IMR-90 (cell line): ENCODE data around the gene CCNYL1. TPM values are rescaled to one million over a fixed set of nuclear protein-coding genes. Genes with fewer than 3 reads are reported as not detected.

ENCODE experiments used
- ATAC-seq: fragments of 200-7000 bp; cut with Tn5 transposase; 2 replicates; pipeline ENCODE4 v1.9.1; 2020; ENCODE audit warnings: low read depth, mild to moderate bottlenecking, moderate library complexity
- BruUV-seq: library from RNA; stranded (reverse); fragments of 400-500 nt; replicated peaks from 2 replicates; lab custom pipeline; 2021; lab: Mats Ljungman, UMichigan
- CTCF ChIA-PET: fragments of 300-600 bp; formaldehyde crosslinking; extraction: SDS; loops from one replicate; lab custom pipeline; 2021; ENCODE audit warnings: antibody characterized with exemption; lab: Yijun Ruan, JAX
- POLR2A ChIA-PET: fragments of 300-600 bp; sonication (Branson Sonifier 250); formaldehyde crosslinking; loops from one replicate; lab custom pipeline; 2022; ENCODE audit warnings: antibody characterized with exemption; ENCODE audit not compliant: unreplicated experiment; lab: Charles Lee
- DNase-seq: peaks from one replicate; pipeline ENCODE4 v3.0.0; 2013
- H2AFZ ChIP-seq: replicated peaks from 2 replicates; pipeline ENCODE3; 2013; ENCODE audit warnings: low read length, mild to moderate bottlenecking; ENCODE audit not compliant: poor library complexity
- H2AK5ac ChIP-seq: 2 replicates; pipeline ENCODE4 v1.6.1; 2013; ENCODE audit warnings: low read depth, low read length, inconsistent platforms
- H2AK9ac ChIP-seq: replicated peaks from 2 replicates; pipeline ENCODE3; 2013; ENCODE audit warnings: mild to moderate bottlenecking, low read depth, low read length, moderate library complexity; ENCODE audit not compliant: poor library complexity
- H2BK120ac ChIP-seq: 2 replicates; pipeline ENCODE4 v1.6.1; 2013; ENCODE audit warnings: low read depth, low read length, inconsistent platforms
- H2BK15ac ChIP-seq: 3 replicates; pipeline ENCODE4 v1.6.1; 2013; ENCODE audit warnings: low read depth, low read length, inconsistent platforms
- H2BK20ac ChIP-seq: 2 replicates; pipeline ENCODE4 v1.6.1; 2013; ENCODE audit warnings: low read depth, mild to moderate bottlenecking, inconsistent platforms, low read length, moderate library complexity
- H2BK5ac ChIP-seq: 2 replicates; pipeline ENCODE4 v1.6.1; 2013; ENCODE audit warnings: mild to moderate bottlenecking, low read depth, low read length, inconsistent platforms; ENCODE audit not compliant: poor library complexity, severe bottlenecking
- H3K14ac ChIP-seq: replicated peaks from 2 replicates; pipeline ENCODE4 v1.6.1; 2013; ENCODE audit warnings: low read depth, low read length, inconsistent platforms
- H3K18ac ChIP-seq: 2 replicates; pipeline ENCODE4 v1.6.1; 2013; ENCODE audit warnings: low read depth, low read length, control low read depth
- H3K23ac ChIP-seq: 2 replicates; pipeline ENCODE4 v1.6.1; 2013; ENCODE audit warnings: low read depth, low read length, inconsistent platforms
- H3K27ac ChIP-seq: 2 replicates; pipeline ENCODE4 v1.5.1; 2013; ENCODE audit warnings: mild to moderate bottlenecking, control low read depth, low read length; ENCODE audit not compliant: insufficient read depth
- H3K27me3 ChIP-seq: 2 replicates; pipeline ENCODE4 v1.6.1; 2013; ENCODE audit warnings: low read length; ENCODE audit not compliant: control insufficient read depth, insufficient read depth
- H3K36me3 ChIP-seq: 2 replicates; pipeline ENCODE4 v1.6.1; 2013; ENCODE audit warnings: low read length, mixed read lengths; ENCODE audit not compliant: control insufficient read depth, insufficient read depth
- H3K4ac ChIP-seq: 2 replicates; pipeline ENCODE4 v1.6.1; 2013; ENCODE audit warnings: low read depth, low read length, inconsistent platforms
- H3K4me1 ChIP-seq: 2 replicates; pipeline ENCODE4 v1.6.1; 2013; ENCODE audit warnings: low read length, mixed read lengths; ENCODE audit not compliant: control insufficient read depth, insufficient read depth
- H3K4me2 ChIP-seq: 2 replicates; pipeline ENCODE4 v1.6.1; 2013; ENCODE audit warnings: low read depth, mild to moderate bottlenecking, control low read depth, low read length, moderate library complexity
- H3K4me3 ChIP-seq: 2 replicates; pipeline ENCODE4 v1.5.1; 2013; ENCODE audit warnings: low read depth, mild to moderate bottlenecking, control low read depth, low read length, moderate library complexity; ENCODE audit not compliant: insufficient read depth
- H3K56ac ChIP-seq: 2 replicates; pipeline ENCODE4 v1.6.1; 2013; ENCODE audit warnings: low read length, inconsistent platforms; ENCODE audit not compliant: insufficient read depth; ENCODE audit errors: extremely low read depth
- H3K79me1 ChIP-seq, 2 experiments: 2 replicates each; pipeline ENCODE4 v1.6.1; 2013; ENCODE audit warnings: low read length in 2 of 2, inconsistent platforms in 1 of 2, low read depth in 1 of 2
- H3K9ac ChIP-seq: 2 replicates; pipeline ENCODE4 v1.6.1; 2013; ENCODE audit warnings: low read depth, low read length, control low read depth
- H3K9me1 ChIP-seq: 2 replicates; pipeline ENCODE4 v1.6.1; 2013; ENCODE audit warnings: low read length, inconsistent platforms; ENCODE audit not compliant: insufficient read depth
- H3K9me3 ChIP-seq: 2 replicates; pipeline ENCODE4 v1.6.1; 2013; ENCODE audit warnings: low read length; ENCODE audit not compliant: control insufficient read depth, insufficient read depth
- H4K20me1 ChIP-seq: 2 replicates; pipeline ENCODE4 v1.6.1; 2013; ENCODE audit warnings: low read length, inconsistent platforms; ENCODE audit not compliant: insufficient read depth
- H4K5ac ChIP-seq: 2 replicates; pipeline ENCODE4 v1.6.1; 2013; ENCODE audit warnings: mild to moderate bottlenecking, low read depth, low read length, control low read depth
- H4K8ac ChIP-seq, 2 experiments: 2 replicates each; pipeline ENCODE4 v1.6.1; 2013; ENCODE audit warnings: low read depth in 2 of 2, low read length in 2 of 2, control low read depth in 1 of 2, inconsistent platforms in 1 of 2
- H4K91ac ChIP-seq: 2 replicates; pipeline ENCODE4 v1.6.1; 2013; ENCODE audit warnings: low read depth, low read length, inconsistent platforms; ENCODE audit not compliant: insufficient read depth
- BHLHE40 ChIP-seq: fragments of 150-350 bp; IDR thresholded peaks from 2 replicates; pipeline ENCODE4 v1.6.1; 2016; ENCODE audit warnings: mild to moderate bottlenecking, low read depth, low read length
- CEBPB ChIP-seq: IDR thresholded peaks from 2 replicates; pipeline ENCODE4 v1.6.1; 2012; ENCODE audit warnings: low read depth, low read length, improper control_type of control experiment
- ELK1 ChIP-seq: fragments of 150-350 bp; IDR thresholded peaks from 2 replicates; pipeline ENCODE4 v1.6.1; 2016; ENCODE audit warnings: low read depth, mild to moderate bottlenecking, low read length, moderate library complexity, borderline replicate concordance
- WGBS, 2 experiments: methylation state at CpG; one replicate each; pipeline versions ENCODE4 v1.1.5 to v1.1.7; 2013; ENCODE audit warnings: missing lambda C conversion rate in 2 of 2; ENCODE audit not compliant: insufficient read length in 1 of 2; ENCODE audit errors: extremely low coverage in 2 of 2; 5-methylcytosine and 5-hydroxymethylcytosine counted together
- dilution Hi-C: fragments of 300-500 bp; cut with HindIII; formaldehyde crosslinking; loops from one replicate; pipeline ENCODE4 v1.14.3; 2018; ENCODE audit warnings: low sequenced_read_pairs; ENCODE audit not compliant: unreplicated experiment
- in situ Hi-C: fragments of 300-500 bp; cut with MboI; formaldehyde crosslinking; loops from 3 replicates; pipeline ENCODE4 v1.14.3; 2019; ENCODE audit warnings: low sequenced_read_pairs, inconsistent platforms, mixed read lengths
- intact Hi-C: fragments of 100-400 bp; cut with micrococcal nuclease; formaldehyde crosslinking; loops from 2 replicates; pipeline ENCODE4 v1.10.0; 2022
- polyA plus RNA-seq, 3 experiments: library from polyadenylated mRNA; depleted of rRNA; stranded (reverse); fragments of >200 nt; gene quantifications; 2 replicates each; pipeline ENCODE4 v1.2.3, GENCODE V29; 2012; ENCODE audit warnings: low replicate concordance in 1 of 3
- total RNA-seq: library from RNA; depleted of rRNA; stranded (reverse); fragments of >200 nt; gene quantifications from 2 replicates; pipeline ENCODE4 v1.2.3, GENCODE V29; 2012

CCNYL1 gene
- total and polyA plus RNA-seq, 2 of the 4 experiments (the other 2 are of a cell fraction): 5.4 to 7.3 TPM

GRCh38 chr2:207725873-207726578 is 14.6 kb downstream of the CCNYL1 start (continued):
- no peak for TF ChIP-seq BHLHE40
- no peak for TF ChIP-seq CEBPB

GRCh38 chr2:207727261-207727660 is 15.8 kb downstream of the CCNYL1 start:
- H3K27ac ChIP-seq: no peak overlapping the region
- peak overlapping the region; percentile 42; the same call in 1 of the 2 replicates for H2BK120ac ChIP-seq
- H3K14ac ChIP-seq: 0 out of 2 replicates have a peak overlapping the region, but pooled peaks have one; percentile 3
- BruUV-seq: no TSS peak
- dilution Hi-C loops (no loop called here), in situ Hi-C loops (loop anchor here (25.0 kb wide), 2 partner anchors 535 to 940 kb away; partner anchors contain the start of genes IDH1 and PIKFYVE), intact Hi-C loops (no loop called here)
- H4K91ac ChIP-seq: no peak overlapping the region
- no peak overlapping the region for H3K23ac ChIP-seq
- ChIA-PET CTCF (interaction anchor here (0.7 to 2.4 kb wide), 3 partner anchors 19 to 313 kb away, joined by 3 to 9 read pairs (median 4); no protein-coding TSS in a partner anchor), POLR2A (no interaction called here)
- H3K9me3 ChIP-seq: no peaks in the 10 kb centered on the region
- no peak overlapping the region for H2AK9ac ChIP-seq
- H3K79me1 ChIP-seq: peaks cover 2 to 9% of the 10 kb centered on the region in 2 experiments; a peak in 2 of 4 replicates
- no CpG with 5 or more reads among the region's 2 CpGs for WGBS, 2 experiments
- no peak overlapping the region for H3K56ac ChIP-seq
- no peak overlapping the region; the same call in none of the 2 replicates for H2BK20ac ChIP-seq
- peaks cover 4% of the 10 kb centered on the region for H3K4me1 ChIP-seq
- H3K9me1 ChIP-seq: no peaks in the 10 kb centered on the region
- DNase-seq: peak; percentile 25
- H2BK5ac ChIP-seq: no peak overlapping the region
- no peaks in the 10 kb centered on the region for H3K27me3 ChIP-seq
- TF ChIP-seq ELK1: no peak
- H2AK5ac ChIP-seq: no peak overlapping the region
- no peak overlapping the region for H2BK15ac ChIP-seq
- peak overlapping the region; percentile 59; the same call in 1 of the 2 replicates for H3K18ac ChIP-seq
- peak overlapping the region in 1 of 2 experiments; percentile 16; a peak in 2 of 4 replicates for H4K8ac ChIP-seq
- H3K4me2 ChIP-seq: peak overlapping the region; percentile 2; the same call in 1 of the 2 replicates
- peak; percentile 60 for ATAC-seq
- no peaks in the 10 kb centered on the region for H4K20me1 ChIP-seq
- peak overlapping the region; percentile 74; the same call in 1 of the 2 replicates for H4K5ac ChIP-seq
- H3K36me3 ChIP-seq: peaks cover 3% of the 10 kb centered on the region; the same call in 1 of the 2 replicates
- H3K9ac ChIP-seq: no peak overlapping the region
- no peak overlapping the region for H2AFZ ChIP-seq
- H3K4me3 ChIP-seq: no peak overlapping the region
- H3K4ac ChIP-seq: peak overlapping the region; percentile 29; the same call in 1 of the 2 replicates
